Breast epithelium (tissue), 4 donors: ENCODE measurements around the gene PSIP1. TPM values are rescaled to one million over a fixed set of nuclear protein-coding genes. Genes with fewer than 3 reads are reported as not detected.

Experiments used
- DNase-seq, 2 donors: peaks; one replicate each; pipeline ENCODE4 v3.0.0-alpha.2; 2019; ENCODE audit warnings: low spot score in 2 of 2
- H3K27ac ChIP-seq, 2 donors: fragments of 200-600 bp; sonication (generic) in 1 of 2; one replicate each; pipeline ENCODE4 v1.5.1; 2016 to 2019; ENCODE audit warnings: mild to moderate bottlenecking in 1 of 2
- H3K27me3 ChIP-seq, 2 donors: fragments of 200-600 bp; sonication (generic) in 1 of 2; one replicate each; pipeline versions ENCODE4 v1.5.1 to v1.6.0; 2017 to 2019; ENCODE audit warnings: control low read depth in 1 of 2, mild to moderate bottlenecking in 1 of 2
- H3K36me3 ChIP-seq: fragments of 200-600 bp; one replicate; pipeline ENCODE4 v1.5.1; 2019
- H3K4me1 ChIP-seq, 2 donors: fragments of 200-600 bp; sonication (generic); one replicate each; pipeline ENCODE4 v1.5.1; 2016 to 2019; ENCODE audit warnings: control low read depth in 1 of 2
- H3K4me3 ChIP-seq, 3 donors: fragments of 200-600 bp; sonication (generic); 1 replicate in 2 of 3; 2 replicates in 1 of 3; pipeline ENCODE4 v1.5.1; 2016 to 2019; ENCODE audit warnings: mild to moderate bottlenecking in 3 of 3, moderate library complexity in 2 of 3
- H3K9me3 ChIP-seq, 2 donors: fragments of 200-600 bp; sonication (generic) in 1 of 2; one replicate each; pipeline ENCODE4 v1.5.1; 2016 to 2019; ENCODE audit warnings: control low read depth in 1 of 2
- POLR2A ChIP-seq: fragments of 450-650 bp; IDR thresholded peaks from one replicate; pipeline ENCODE4 v1.6.1; 2016; ENCODE audit warnings: antibody characterized with exemption, mild to moderate bottlenecking, moderate library complexity
- POLR2AphosphoS5 ChIP-seq, 3 donors: sonication (generic); formaldehyde crosslinking; IDR thresholded peaks; one replicate each; pipeline ENCODE4 v1.6.1; 2017; ENCODE audit warnings: antibody characterized with exemption in 3 of 3
- intact Hi-C: fragments of 100-400 bp; cut with DNase I; formaldehyde crosslinking; loops from one replicate; pipeline ENCODE4 v1.15.1; 2023; ENCODE audit warnings: low total_unique reads
- total RNA-seq, 3 donors: library from RNA; depleted of rRNA; stranded (reverse); fragments of >200 nt; gene quantifications; one replicate each; pipeline ENCODE4 v1.1.0, GENCODE V29; 2016
- TF ChIP-seq, protein P1 (sequence below), 3 donors: fragments of 450-650 bp; IDR thresholded peaks; one replicate each; pipeline ENCODE4 v1.5.1; 2016 to 2017; ENCODE audit warnings: antibody characterized with exemption in 3 of 3, mild to moderate bottlenecking in 3 of 3, moderate library complexity in 3 of 3

Gene PSIP1
- total RNA-seq, 3 donors from 2014 or later: 28.0 to 39.1 (median 39.0) TPM

DNA sequence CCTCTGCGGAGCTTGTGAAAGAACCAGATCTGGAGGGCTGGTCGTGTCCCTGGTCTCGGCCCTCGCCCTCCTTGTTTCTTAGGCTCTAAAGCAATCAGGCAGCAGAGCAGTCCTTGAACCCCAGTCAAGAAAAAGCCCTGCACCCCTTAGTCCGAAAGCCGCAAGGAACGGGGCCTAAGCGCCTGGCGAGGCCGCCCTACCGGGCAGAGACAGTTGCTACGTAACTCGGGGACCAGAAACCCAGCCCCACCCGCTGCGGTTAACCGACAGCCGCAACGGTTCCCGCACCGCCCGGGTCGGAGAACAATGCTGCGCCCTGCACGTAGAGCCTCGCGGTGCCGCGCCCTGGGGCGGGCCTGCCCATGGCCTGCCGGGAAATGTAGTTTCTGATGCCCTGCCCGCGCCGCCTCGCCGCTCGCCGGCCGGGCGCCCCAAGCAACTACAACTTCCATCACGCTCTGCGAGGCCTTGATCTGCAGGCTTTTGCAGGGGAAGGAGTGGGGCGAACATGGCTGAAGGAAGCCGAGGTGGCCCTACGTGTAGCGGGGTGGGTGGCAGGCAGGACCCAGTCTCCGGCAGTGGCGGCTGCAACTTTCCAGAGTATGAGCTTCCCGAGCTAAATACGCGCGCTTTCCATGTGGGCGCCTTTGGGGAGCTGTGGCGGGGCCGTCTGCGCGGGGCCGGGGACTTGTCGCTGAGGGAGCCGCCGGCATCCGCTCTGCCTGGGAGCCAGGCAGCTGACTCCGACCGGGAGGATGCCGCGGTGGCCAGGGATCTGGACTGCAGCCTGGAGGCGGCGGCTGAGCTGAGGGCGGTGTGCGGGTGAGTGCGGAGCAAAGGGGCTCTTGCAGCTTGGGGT is 88.2 kb downstream of the PSIP1 start, which contains the start of gene SNAPC3:
Gene SNAPC3 (plus strand): TSS at position 505 of the 859 bp plus-strand sequence. CDS start 4 bp downstream, at position 509.
- TF ChIP-seq, protein P1, sequence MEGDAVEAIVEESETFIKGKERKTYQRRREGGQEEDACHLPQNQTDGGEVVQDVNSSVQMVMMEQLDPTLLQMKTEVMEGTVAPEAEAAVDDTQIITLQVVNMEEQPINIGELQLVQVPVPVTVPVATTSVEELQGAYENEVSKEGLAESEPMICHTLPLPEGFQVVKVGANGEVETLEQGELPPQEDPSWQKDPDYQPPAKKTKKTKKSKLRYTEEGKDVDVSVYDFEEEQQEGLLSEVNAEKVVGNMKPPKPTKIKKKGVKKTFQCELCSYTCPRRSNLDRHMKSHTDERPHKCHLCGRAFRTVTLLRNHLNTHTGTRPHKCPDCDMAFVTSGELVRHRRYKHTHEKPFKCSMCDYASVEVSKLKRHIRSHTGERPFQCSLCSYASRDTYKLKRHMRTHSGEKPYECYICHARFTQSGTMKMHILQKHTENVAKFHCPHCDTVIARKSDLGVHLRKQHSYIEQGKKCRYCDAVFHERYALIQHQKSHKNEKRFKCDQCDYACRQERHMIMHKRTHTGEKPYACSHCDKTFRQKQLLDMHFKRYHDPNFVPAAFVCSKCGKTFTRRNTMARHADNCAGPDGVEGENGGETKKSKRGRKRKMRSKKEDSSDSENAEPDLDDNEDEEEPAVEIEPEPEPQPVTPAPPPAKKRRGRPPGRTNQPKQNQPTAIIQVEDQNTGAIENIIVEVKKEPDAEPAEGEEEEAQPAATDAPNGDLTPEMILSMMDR (IDR thresholded peaks at IDR 0.05): no peak
- TF ChIP-seq POLR2AphosphoS5 (IDR thresholded peaks at IDR 0.05): peak; percentile 74 to 87 (median 79)
- peak; percentile 34 for TF ChIP-seq POLR2A
- intact Hi-C loops: no loop called here
- H3K9me3 ChIP-seq: no peaks in the 10 kb centered on the region
- peak within 1 kb of the TSS; percentile 76 to 92 (median 83) for H3K4me3 ChIP-seq
- H3K36me3 ChIP-seq: no peaks in the 10 kb centered on the region
- H3K27ac ChIP-seq: peak within 1 kb of the TSS; percentile 90 to 94
- peak; percentile 83 to 89 for DNase-seq
- no peaks in the 10 kb centered on the region for H3K4me1 ChIP-seq
- H3K27me3 ChIP-seq: no peaks in the 10 kb centered on the region

DNA sequence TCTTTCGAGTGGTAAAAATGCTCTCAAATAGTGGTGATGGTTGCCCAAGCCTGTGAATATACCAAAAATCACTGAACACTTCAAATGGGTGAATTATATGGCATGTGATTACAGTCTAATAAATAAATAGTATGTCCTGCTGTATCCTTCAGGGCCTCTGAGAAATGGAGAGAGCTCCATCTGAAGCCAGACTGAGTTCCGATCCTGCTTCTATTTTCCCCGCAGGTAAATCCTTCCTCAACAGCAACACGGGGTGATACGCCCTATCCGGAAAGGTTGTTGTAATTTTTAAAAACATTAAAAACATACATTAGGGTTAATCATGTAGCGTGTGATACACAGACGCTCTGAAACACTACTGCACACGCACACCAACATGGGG is 88.8 kb downstream of the PSIP1 start:
- H3K27me3 ChIP-seq: no peaks in the 10 kb centered on the region
- no peak for DNase-seq
- H3K9me3 ChIP-seq: no peaks in the 10 kb centered on the region
- H3K4me3 ChIP-seq: peak overlapping the region; percentile 76 to 92 (median 83)
- no peaks in the 10 kb centered on the region for H3K4me1 ChIP-seq
- H3K27ac ChIP-seq: peak overlapping the region; percentile 90 to 94
- no peak for TF ChIP-seq POLR2AphosphoS5 (IDR thresholded peaks at IDR 0.05)
- TF ChIP-seq, protein P1 (IDR thresholded peaks at IDR 0.05): no peak
- TF ChIP-seq POLR2A: no peak
- intact Hi-C loops: no loop called here
- no peaks in the 10 kb centered on the region for H3K36me3 ChIP-seq

DNA sequence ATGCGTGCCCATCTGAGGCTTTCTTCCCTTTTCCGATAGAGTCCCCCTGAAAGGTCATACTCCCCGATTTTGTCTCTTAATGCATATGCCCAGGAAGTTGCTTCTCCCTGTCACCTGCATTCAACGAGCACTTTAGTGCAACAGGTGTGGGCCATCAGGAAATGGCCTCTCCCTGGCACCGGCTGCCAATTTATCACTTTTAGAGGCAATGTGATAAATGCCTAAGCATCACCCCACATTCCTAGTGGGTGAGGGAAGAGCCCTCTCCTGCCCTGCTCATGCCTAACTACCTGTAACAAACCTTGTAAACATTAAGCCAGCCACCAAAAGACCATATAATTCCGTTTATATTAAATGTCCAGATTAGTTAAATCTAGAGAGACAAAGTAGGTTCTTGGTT is 89.2 kb downstream of the PSIP1 start:
- Histone ChIP-seq H3K9me3 (no peaks in the 10 kb centered on the region), H3K4me3 (no peak overlapping the region), H3K4me1 (no peaks in the 10 kb centered on the region), H3K36me3 (no peaks in the 10 kb centered on the region), H3K27me3 (no peaks in the 10 kb centered on the region), H3K27ac (peak overlapping the region in 1 of 2 donors; percentile 90)
- intact Hi-C loops: no loop called here
- TF ChIP-seq, protein P1 (IDR thresholded peaks at IDR 0.05): no peak
- TF ChIP-seq POLR2AphosphoS5 (IDR thresholded peaks at IDR 0.05) (no peak), POLR2A (no peak)
- no peak for DNase-seq

DNA sequence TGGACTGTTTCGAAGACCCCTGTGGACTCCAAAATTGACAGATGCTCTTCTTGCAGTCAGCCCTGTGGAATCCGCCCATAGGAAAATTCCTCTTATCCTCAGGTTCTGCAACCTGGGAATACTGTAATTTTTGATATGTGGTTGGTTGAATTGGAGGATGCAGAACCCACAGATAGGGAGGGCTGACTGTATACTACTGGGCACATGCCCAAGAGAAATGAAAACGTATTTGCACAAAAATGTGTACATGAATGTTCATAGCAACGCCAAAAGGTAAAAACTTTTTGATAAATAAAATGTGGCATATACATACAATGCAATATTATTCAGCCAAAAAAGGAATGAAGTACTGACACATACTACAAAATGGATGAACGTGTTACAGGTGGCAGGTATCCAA is 90.0 kb downstream of the PSIP1 start:
- no peak overlapping the region for H3K4me3 ChIP-seq
- no peaks in the 10 kb centered on the region for H3K9me3 ChIP-seq
- DNase-seq: no peak
- TF ChIP-seq POLR2A (no peak), POLR2AphosphoS5 (IDR thresholded peaks at IDR 0.05) (no peak)
- TF ChIP-seq, protein P1 (IDR thresholded peaks at IDR 0.05): no peak
- H3K27ac ChIP-seq: no peak overlapping the region
- no peaks in the 10 kb centered on the region for H3K4me1 ChIP-seq
- H3K27me3 ChIP-seq: no peaks in the 10 kb centered on the region
- no peaks in the 10 kb centered on the region for H3K36me3 ChIP-seq
- intact Hi-C loops: no loop called here

DNA sequence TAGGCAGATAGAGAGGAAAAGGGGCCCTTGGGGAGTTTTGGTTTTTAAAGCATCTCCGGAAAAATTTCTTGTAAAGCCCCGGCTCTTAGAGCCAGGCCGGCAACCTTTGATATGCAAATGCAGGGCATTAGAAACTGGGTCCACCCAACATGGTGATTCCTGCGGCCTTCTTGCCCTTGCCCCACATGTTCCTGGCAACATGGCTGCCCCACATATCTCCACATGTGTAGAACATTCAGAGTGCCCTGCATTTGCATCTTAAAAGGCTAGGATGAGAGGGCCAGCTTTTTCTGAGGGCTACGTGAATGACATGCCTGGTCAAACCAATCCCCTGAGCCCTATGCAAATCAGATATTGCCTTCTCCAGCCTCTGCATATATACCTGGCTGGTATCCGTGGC is 93.1 kb downstream of the PSIP1 start:
- no peak overlapping the region for H3K27ac ChIP-seq
- intact Hi-C loops: no loop called here
- H3K4me1 ChIP-seq: no peaks in the 10 kb centered on the region
- no peaks in the 10 kb centered on the region for H3K36me3 ChIP-seq
- H3K4me3 ChIP-seq: no peak overlapping the region
- no peak for DNase-seq
- H3K27me3 ChIP-seq: no peaks in the 10 kb centered on the region
- TF ChIP-seq, protein P1 (IDR thresholded peaks at IDR 0.05): no peak
- TF ChIP-seq POLR2AphosphoS5 (IDR thresholded peaks at IDR 0.05) (no peak), POLR2A (no peak)
- no peaks in the 10 kb centered on the region for H3K9me3 ChIP-seq
